Activated B cell treated with CpG ODN at 0.5 μM for 24 hours (primary cell): ENCODE results near the gene DBNDD2. TPM values are rescaled to one million over a fixed set of nuclear protein-coding genes. Genes with fewer than 3 reads are reported as not detected.

ENCODE experiments used
- ATAC-seq: fragments of 200-7000 bp; cut with Tn5 transposase; one replicate; pipeline ENCODE4 v1.10.0; 2021; ENCODE audit warnings: low read depth, mild to moderate bottlenecking, moderate library complexity
- CTCF ChIA-PET: fragments of 350-600 bp; sonication (Branson Sonifier 250); formaldehyde crosslinking; loops from one replicate; lab custom pipeline; 2021; ENCODE audit warnings: antibody characterized with exemption; lab: Charles Lee
- POLR2A ChIA-PET: fragments of 350-600 bp; sonication (Branson Sonifier 250); formaldehyde crosslinking; loops from one replicate; lab custom pipeline; 2021; ENCODE audit warnings: antibody characterized with exemption; lab: Charles Lee
- DNase-seq: peaks from one replicate; pipeline ENCODE4 v3.0.0; 2022
- H3K27ac Mint-ChIP-seq: one replicate; pipeline ENCODE4 v1.8.0; 2020; ENCODE audit warnings: mixed read lengths
- H3K27me3 Mint-ChIP-seq: one replicate; pipeline ENCODE4 v1.8.0; 2021; ENCODE audit warnings: mixed read lengths
- H3K36me3 Mint-ChIP-seq: one replicate; pipeline ENCODE4 v1.8.0; 2021; ENCODE audit warnings: low read depth, mixed read lengths
- H3K4me1 Mint-ChIP-seq: one replicate; pipeline ENCODE4 v1.8.0; 2021; ENCODE audit warnings: mixed read lengths
- H3K4me3 Mint-ChIP-seq: one replicate; pipeline ENCODE4 v1.8.0; 2020; ENCODE audit warnings: mild to moderate bottlenecking, mixed read lengths
- H3K9me3 Mint-ChIP-seq: one replicate; pipeline ENCODE4 v1.8.0; 2020; ENCODE audit warnings: mixed read lengths
- intact Hi-C: fragments of 100-400 bp; cut with micrococcal nuclease; formaldehyde crosslinking; loops from one replicate; pipeline ENCODE4 v1.15.1; 2024
- total RNA-seq: library from RNA; stranded (reverse); gene quantifications from 2 replicates; pipeline ENCODE4 v1.2.3, GENCODE V29; 2022
- TF ChIP-seq, protein P1 (sequence below): fragments of 200-600 bp; IDR thresholded peaks from one replicate; pipeline ENCODE4 v1.8.0; 2022; ENCODE audit warnings: antibody characterized with exemption, mild to moderate bottlenecking

Gene DBNDD2
- total RNA-seq, 1 donor from 2014 or later, result 2.7 TPM

DNA sequence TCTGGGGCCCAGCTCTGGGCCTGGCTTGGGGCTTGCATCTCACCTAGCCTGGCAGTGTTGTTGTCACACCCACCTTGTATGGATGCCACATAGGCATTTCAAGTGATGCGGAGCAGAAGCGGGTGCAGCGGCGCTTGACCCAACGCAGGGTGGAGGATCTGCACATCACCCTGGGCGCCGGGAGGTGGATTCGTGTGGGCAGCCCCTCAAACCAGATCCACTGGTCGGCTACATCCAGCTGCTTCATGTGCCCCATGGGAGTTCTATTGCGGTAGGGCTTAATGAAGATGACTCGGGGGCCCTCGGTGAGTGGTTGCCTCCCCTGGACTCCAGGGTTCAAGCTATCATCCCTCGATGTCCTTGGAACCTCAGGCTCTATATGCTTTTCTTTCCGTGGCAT is 33.1 kb upstream of the DBNDD2 start:
- TF ChIP-seq, protein P1, sequence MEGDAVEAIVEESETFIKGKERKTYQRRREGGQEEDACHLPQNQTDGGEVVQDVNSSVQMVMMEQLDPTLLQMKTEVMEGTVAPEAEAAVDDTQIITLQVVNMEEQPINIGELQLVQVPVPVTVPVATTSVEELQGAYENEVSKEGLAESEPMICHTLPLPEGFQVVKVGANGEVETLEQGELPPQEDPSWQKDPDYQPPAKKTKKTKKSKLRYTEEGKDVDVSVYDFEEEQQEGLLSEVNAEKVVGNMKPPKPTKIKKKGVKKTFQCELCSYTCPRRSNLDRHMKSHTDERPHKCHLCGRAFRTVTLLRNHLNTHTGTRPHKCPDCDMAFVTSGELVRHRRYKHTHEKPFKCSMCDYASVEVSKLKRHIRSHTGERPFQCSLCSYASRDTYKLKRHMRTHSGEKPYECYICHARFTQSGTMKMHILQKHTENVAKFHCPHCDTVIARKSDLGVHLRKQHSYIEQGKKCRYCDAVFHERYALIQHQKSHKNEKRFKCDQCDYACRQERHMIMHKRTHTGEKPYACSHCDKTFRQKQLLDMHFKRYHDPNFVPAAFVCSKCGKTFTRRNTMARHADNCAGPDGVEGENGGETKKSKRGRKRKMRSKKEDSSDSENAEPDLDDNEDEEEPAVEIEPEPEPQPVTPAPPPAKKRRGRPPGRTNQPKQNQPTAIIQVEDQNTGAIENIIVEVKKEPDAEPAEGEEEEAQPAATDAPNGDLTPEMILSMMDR, result no peak
- Mint-ChIP-seq H3K4me1 (peaks cover 44% of the 10 kb centered on the region), H3K27me3 (no peaks in the 10 kb centered on the region), H3K4me3 (no peak overlapping the region), H3K9me3 (no peaks in the 10 kb centered on the region), H3K36me3 (peaks cover 15% of the 10 kb centered on the region), H3K27ac (no peak overlapping the region)
- POLR2A ChIA-PET, result interaction anchor here (0.5 to 3.7 kb wide), 2 partner anchors 41 to 48 kb away, joined by 3 to 28 read pairs; partner anchors contain the start of gene PIGT
- CTCF ChIA-PET, result interaction anchor here (2.3 to 22.9 kb wide), 4 partner anchors 12 to 60 kb away, joined by 16 to 534 read pairs (median 46); partner anchors contain the start of genes PIGT and SYS1
- intact Hi-C loops, result loop anchor here (1.0 kb wide), 2 partner anchors 12 to 62 kb away; partner anchors contain the start of gene SYS1
- DNase-seq (no peak), ATAC-seq (no peak)

DNA sequence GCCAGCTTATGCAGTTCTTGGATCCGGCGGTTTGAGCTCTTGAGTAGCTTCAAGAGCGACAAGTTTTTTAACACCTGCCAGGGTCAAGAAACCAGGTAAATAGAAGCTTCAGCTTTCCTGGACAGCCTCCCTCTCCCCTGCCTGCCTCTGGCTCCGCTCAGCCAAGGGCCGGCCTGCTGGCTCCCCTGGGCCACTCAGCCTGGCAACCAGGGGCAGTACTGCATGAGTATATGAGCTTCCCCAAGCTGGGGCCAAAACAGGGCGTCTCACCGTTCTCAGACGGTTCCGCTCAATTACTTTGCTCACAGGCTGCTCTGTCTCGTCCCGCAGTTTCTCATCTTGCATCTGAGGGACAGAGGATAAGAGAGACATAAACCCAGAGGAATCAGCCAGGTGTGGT is 30.8 kb upstream of the DBNDD2 start:
- no peaks in the 10 kb centered on the region for H3K9me3 Mint-ChIP-seq
- ATAC-seq, result no peak
- no peak overlapping the region for H3K4me3 Mint-ChIP-seq
- intact Hi-C loops, result no loop called here
- peaks cover 14% of the 10 kb centered on the region for H3K36me3 Mint-ChIP-seq
- no peaks in the 10 kb centered on the region for H3K27me3 Mint-ChIP-seq
- no peak for DNase-seq
- H3K27ac Mint-ChIP-seq, result no peak overlapping the region
- ChIA-PET POLR2A (no interaction called here), CTCF (interaction anchor here (2.0 to 22.9 kb wide), 3 partner anchors 15 to 58 kb away, joined by 5 to 534 read pairs (median 75); partner anchors contain the start of gene SYS1)
- TF ChIP-seq, protein P1, result no peak
- H3K4me1 Mint-ChIP-seq, result peaks cover 22% of the 10 kb centered on the region

DNA sequence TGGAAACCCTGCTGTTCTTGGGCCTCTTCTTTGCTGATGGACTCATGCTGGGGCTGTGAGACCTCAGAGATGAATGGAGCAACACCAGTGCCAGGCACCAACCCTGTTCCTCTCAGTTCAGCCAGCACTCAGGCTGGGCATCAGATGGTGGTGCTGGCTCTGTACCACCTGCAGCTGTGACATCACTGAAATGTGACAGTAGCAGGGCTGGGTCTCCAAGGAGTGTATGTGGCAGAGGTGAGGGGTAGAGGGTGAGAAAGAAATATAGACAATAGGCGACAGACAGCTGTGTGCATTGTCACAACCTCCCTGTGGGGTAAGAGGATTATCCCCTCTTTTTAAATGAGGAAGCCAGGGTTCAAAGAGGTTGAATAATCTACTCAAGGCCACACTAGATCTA is 29.9 kb upstream of the DBNDD2 start, which contains the start of gene TP53TG5:
Gene TP53TG5, minus strand, starts transcription at position 135 of the 400 bp plus-strand sequence. Its CDS starts 89 bp downstream, at position 46.
- no peaks in the 10 kb centered on the region for H3K9me3 Mint-ChIP-seq
- H3K36me3 Mint-ChIP-seq, result peaks cover 14% of the 10 kb centered on the region
- intact Hi-C loops, result no loop called here
- TF ChIP-seq, protein P1, result no peak
- CTCF ChIA-PET, result interaction anchor here (22.9 kb wide), 1 partner anchor 57 kb away, joined by 534 read pairs; no protein-coding TSS in a partner anchor
- H3K27ac Mint-ChIP-seq, result no peak within 1 kb of the TSS
- ATAC-seq (no peak), DNase-seq (no peak)
- no peak within 1 kb of the TSS for H3K4me3 Mint-ChIP-seq
- H3K4me1 Mint-ChIP-seq, result peaks cover 15% of the 10 kb centered on the region
- no peaks in the 10 kb centered on the region for H3K27me3 Mint-ChIP-seq
- POLR2A ChIA-PET, result interaction anchor here (0.6 kb wide), 1 partner anchor 483 kb away, joined by 3 read pairs; no protein-coding TSS in a partner anchor

DNA sequence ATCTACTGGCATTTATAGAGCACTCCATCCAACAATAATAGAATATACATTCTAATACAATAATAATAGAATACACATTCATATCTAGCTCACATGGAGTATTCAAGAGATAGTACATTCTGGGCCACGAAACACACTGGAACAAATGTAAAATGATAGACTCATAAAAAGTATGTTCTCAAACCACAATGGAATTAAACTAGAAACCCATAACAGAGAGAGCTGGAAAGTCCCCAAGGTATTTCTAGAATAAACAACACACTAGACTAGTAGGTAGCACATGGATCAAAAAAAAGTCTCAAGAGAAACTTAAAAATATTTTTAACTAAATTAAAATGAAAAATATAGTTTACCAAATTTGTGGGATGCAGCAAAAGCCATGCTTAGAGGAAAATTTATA is 20.8 kb upstream of the DBNDD2 start:
- intact Hi-C loops, result loop anchor here (2.0 kb wide), 1 partner anchor 20 kb away; no protein-coding TSS in a partner anchor
- Mint-ChIP-seq H3K27me3 (no peaks in the 10 kb centered on the region), H3K27ac (no peak overlapping the region), H3K4me3 (no peak overlapping the region), H3K9me3 (peaks cover 2% of the 10 kb centered on the region), H3K36me3 (peaks cover 8% of the 10 kb centered on the region), H3K4me1 (peaks cover 5% of the 10 kb centered on the region)
- no peak for DNase-seq
- TF ChIP-seq, protein P1, result no peak
- ChIA-PET CTCF (interaction anchor here (1.0 to 2.4 kb wide), 2 partner anchors 13 to 49 kb away, joined by 7 to 11 read pairs; no protein-coding TSS in a partner anchor), POLR2A (interaction anchor here (1.3 kb wide), 1 partner anchor 28 kb away, joined by 4 read pairs; the partner anchor contains the start of gene PIGT)
- no peak for ATAC-seq

DNA sequence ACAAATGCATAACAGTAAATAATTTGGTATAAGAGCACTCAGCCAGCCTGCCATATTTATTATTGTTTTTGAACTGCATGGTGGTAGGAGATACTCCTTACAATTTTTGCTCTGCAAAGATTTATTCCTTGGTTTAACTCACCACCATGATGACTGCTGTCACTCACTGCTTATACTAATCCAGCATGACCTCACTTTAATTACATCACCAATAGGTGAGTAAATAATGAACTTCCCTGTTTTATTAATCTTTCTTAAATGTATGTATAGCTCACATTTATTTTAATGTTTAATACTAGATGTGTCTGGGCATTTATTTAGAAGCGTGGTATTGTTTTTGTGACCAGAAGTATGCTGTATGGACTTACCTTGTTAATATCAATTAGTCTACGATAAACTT is 17.2 kb upstream of the DBNDD2 start:
- Mint-ChIP-seq H3K27me3 (no peaks in the 10 kb centered on the region), H3K27ac (no peak overlapping the region), H3K4me3 (no peak overlapping the region), H3K4me1 (peaks cover 5% of the 10 kb centered on the region), H3K9me3 (peaks cover 2% of the 10 kb centered on the region), H3K36me3 (peaks cover 14% of the 10 kb centered on the region)
- intact Hi-C loops, result no loop called here
- ChIA-PET CTCF (interaction anchor here (1.0 kb wide), 1 partner anchor 17 kb away, joined by 3 read pairs; no protein-coding TSS in a partner anchor), POLR2A (no interaction called here)
- TF ChIP-seq, protein P1, result no peak
- DNase-seq, result no peak
- ATAC-seq, result no peak
